ENCODE results near the gene PALLD. TPM values are rescaled to one million over a fixed set of nuclear protein-coding genes. Genes with fewer than 3 reads are reported as not detected.

The PALLD gene
- total and polyA plus RNA-seq, 2 of the 8 experiments (the other 6 are each of a cell fraction or from before 2014, with no cell fraction given), result 10.5 to 25.0 TPM

DNA sequence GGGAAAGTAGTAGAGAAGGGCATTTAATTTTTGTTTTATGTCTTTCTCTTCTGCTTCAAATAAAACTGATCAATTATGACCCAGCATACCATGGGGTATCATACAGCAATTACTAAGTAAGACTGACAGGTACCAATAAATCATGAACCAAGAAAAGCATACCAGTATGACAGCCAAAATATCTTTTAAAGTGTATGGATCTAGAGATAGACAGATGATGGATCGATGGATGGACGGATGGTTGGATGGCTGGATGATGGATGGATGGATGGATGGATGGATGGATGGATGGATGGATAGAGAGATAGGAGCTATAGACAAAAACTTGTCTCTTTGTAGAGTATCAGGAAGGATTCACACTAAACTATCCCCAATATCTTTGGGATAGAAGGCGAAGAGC, 18.0 kb upstream of the PALLD start:
- ChIA-PET POLR2A (ENCODE audit: partially characterized antibody) (no interaction called here), CTCF (ENCODE audit: partially characterized antibody) (interaction anchor here (0.6 kb wide), 1 partner anchor 42 kb away, joined by 4 read pairs; no protein-coding TSS in a partner anchor)
- Histone ChIP-seq H3K79me1 (ENCODE audit: low read depth, low read length) (no peaks in the 10 kb centered on the region), H4K8ac (ENCODE audit: extremely low read depth, insufficient read depth, low read length) (no peak overlapping the region), H3K14ac (ENCODE audit: insufficient read length) (no peak overlapping the region), H3K4me1 (replicated peaks in 1 of 4; ENCODE audit: control insufficient read depth in 3 of 4, insufficient read depth in 4 of 4, low read length in 3 of 4) (peaks cover 0 to 5% (median 0%) of the 10 kb centered on the region in 4 experiments; a peak in 1 of 7 replicates), H2BK120ac (replicated peaks; ENCODE audit: low read depth, low read length) (no peak overlapping the region), H3K56ac (replicated peaks; ENCODE audit: insufficient read length, low read depth, low read length) (no peak overlapping the region), H3K23ac (ENCODE audit: insufficient read length) (no peak overlapping the region), H4K20me1 (replicated peaks in 1 of 2; ENCODE audit: control insufficient read depth in 1 of 2, insufficient read depth in 2 of 2, low read length in 2 of 2) (no peaks in the 10 kb centered on the region), H3K9ac (replicated peaks in 1 of 4; ENCODE audit: extremely low read depth in 1 of 4, low read depth in 3 of 4, low read length in 3 of 4) (no peak overlapping the region), H4K5ac (ENCODE audit: insufficient read length, low read depth, low read length) (no peak overlapping the region), H2BK5ac (ENCODE audit: low read depth, low read length) (no peak overlapping the region), H2AK5ac (ENCODE audit: low read depth, low read length) (no peak overlapping the region), H3K27me3 (replicated peaks in 1 of 4; ENCODE audit: control insufficient read depth in 3 of 4, extremely low read depth in 1 of 4, insufficient read depth in 3 of 4, low read length in 3 of 4) (peaks cover 0 to 3% (median under 1%) of the 10 kb centered on the region in 4 experiments; a peak in 2 of 7 replicates), H3K18ac (ENCODE audit: extremely low read depth, low read length) (no peak overlapping the region), H2BK12ac (ENCODE audit: low read depth, low read length) (no peak overlapping the region), H4K91ac (replicated peaks; ENCODE audit: insufficient read length, low read length) (no peak overlapping the region), H3K4me2 (ENCODE audit: insufficient read depth in 1 of 2, low read depth in 2 of 2, low read length in 2 of 2) (no peak overlapping the region), H2AFZ (ENCODE audit: low read length) (no peak overlapping the region), H3K4me3 (ENCODE audit: extremely low read depth in 1 of 4, insufficient read depth in 2 of 4, low read depth in 3 of 4, low read length in 4 of 4) (no peak overlapping the region), H3K36me3 (ENCODE audit: control insufficient read depth in 2 of 4, insufficient read depth in 4 of 4, low read length in 3 of 4) (no peaks in the 10 kb centered on the region), H3K4ac (replicated peaks; ENCODE audit: insufficient read length, low read depth, low read length) (no peak overlapping the region), H2BK15ac (ENCODE audit: low read length) (no peak overlapping the region), H2BK20ac (ENCODE audit: low read length) (no peak overlapping the region), H3K23me2 (ENCODE audit: low read depth, low read length) (peaks cover 2% of the 10 kb centered on the region; the same call in 1 of the 2 replicates), H3K9me3 (ENCODE audit: insufficient read depth in 2 of 2, low read depth in 1 of 2, low read length in 1 of 2) (no peaks in the 10 kb centered on the region), H3K79me2 (ENCODE audit: control insufficient read depth in 1 of 2, insufficient read depth in 2 of 2, low read length in 2 of 2) (no peaks in the 10 kb centered on the region), H3K27ac (ENCODE audit: low read depth, low read length) (no peak overlapping the region)
- FAIRE-seq, result no peak
- DNase-seq (ENCODE audit: low read depth in 1 of 2, low spot score in 2 of 2), result no peak
- 93 to 100% methylated on average over 2 to 3 of the region's 3 CpGs for WGBS, 2 experiments (ENCODE audit: extremely low coverage in 1 of 2, insufficient coverage in 1 of 2, insufficient read length in 1 of 2, insufficient replicate concordance in 2 of 2, low coverage in 1 of 2, low lambda C conversion rate in 2 of 2, missing lambda C conversion rate in 1 of 2)

All from H1 (cell line).